GM21717 (cell line): ENCODE data around the gene AGAP2.

Experiments
- ATAC-seq: cut with Tn5 transposase; IDR thresholded peaks from one replicate; pipeline ENCODE4 v1.9.1; 2021; ENCODE audit warnings: mild to moderate bottlenecking, moderate library complexity; ENCODE audit not compliant: unreplicated experiment

Gene AGAP2

DNA sequence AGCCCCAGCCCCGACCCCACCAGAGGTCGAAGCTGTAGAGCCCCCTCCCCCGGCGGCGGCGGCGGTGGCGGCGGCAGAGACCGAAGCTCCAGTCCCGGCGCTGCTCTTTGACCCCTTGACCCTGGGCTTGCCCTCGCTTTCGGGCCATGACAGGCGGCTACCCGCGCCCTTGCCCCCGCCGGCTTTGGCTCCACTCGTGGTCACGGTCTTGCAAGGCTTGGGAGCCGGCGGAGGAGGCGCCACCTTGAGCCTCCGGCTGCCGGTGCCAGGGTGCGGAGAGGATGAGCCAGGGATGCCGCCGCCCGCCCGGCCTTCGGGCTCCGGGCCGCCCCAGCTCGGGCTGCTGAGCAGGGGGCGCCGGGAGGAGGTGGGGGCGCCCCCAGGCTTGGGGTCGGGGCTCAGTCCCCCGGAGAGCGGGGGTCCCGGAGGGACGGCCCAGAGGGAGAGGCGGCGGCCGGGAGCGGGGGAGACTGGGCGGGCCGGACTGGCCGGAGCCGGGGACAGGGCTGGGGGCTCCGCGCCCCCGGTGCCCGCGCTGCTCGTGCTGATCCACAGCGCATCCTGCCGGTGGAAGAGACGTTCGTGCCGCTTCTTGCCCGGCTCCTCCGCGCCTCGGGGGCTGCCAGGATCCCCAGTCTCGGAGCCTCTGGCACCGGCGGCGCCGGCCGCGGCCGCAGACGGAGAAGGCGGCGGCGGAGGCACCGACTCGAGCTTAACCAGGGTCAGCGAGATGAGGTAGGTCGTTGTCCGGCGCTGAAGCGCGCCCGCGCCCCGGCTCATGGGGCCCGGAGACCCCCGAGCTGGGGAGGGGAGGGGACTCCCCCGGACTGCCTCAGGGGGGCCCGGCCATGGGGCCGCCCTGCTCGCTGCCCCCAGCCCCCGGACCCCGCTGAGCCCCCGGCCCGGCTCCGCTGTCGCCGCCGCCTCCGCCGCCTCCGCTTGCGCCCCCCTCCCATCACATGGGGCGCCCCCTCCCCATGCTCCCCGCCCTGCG lies 778 bp downstream of the AGAP2 start:
- ATAC-seq, result no peak

DNA sequence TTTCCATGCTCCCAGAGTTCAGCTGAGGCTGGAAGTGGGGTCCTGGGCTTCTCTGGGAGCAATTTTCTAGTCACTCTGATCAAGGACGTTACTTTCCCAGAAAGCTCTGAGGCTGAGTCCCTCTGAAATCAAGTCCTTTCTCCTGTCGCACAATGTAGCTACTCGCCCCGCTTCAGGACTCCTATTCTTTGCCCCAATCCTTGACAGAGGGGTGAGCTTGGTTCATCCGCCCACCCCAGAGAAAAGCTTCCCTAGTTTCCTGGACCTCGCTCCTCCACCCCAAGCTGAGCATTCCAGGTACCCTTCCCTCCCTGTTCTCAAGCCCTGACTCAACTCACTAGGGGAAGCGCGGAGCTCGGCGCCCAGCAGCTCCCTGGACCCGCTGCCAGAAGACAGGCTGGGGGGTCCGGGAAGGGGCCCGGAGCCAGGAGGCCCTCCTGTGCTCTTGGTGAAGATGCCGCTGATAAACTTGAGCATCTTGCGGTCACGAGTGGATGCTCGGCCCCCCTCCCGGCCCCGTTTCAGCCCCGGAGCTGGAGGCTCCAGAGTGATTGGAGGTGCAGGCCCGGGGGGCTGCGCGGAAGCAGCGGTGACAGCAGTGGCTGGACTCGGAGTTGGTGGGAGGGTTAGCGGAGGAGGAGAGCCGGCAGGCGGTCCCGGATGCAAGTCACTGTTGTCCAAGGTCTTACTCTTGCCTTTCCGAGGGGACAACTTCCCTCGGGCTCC lies 1.6 kb downstream of the AGAP2 start:
- ATAC-seq, result no peak

DNA sequence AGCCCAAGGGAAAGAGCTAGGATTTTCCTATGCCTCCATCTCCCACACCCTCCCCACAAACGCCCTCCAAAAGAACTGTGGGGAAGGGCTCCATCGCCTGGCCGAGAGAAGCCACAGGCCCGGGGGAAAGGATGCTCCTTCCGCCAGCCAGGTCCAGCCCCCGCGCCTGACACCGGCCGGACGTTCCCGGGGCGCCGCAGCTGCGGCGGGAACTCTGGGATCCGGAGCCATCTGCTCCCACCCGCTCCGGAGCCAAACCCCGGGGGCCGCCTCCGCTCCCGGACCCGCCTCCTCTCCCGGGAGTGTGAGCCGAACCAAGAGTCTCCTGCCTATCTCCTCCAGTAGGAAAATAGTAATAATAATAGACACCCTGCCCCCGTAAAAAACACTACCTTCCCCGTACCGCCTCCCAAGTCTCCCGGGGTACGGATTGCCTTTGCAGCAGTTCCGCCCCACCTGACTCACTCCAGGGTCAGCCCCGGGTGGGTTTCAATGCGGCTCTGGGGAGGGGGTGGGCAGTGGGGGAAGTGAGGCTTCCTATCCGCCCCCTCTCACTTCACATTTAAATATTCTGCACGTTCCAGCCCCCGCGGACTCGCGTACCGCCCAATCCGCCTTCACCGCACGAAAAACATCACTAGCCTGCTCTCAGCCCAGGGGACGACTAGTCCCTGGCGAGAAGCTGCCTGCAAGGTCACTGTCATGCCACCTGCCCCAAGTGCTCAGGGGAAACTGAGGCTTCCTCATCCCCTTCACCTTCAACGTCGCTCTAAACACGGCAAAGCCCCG lies 2.4 kb downstream of the AGAP2 start:
- ATAC-seq, result no peak

DNA sequence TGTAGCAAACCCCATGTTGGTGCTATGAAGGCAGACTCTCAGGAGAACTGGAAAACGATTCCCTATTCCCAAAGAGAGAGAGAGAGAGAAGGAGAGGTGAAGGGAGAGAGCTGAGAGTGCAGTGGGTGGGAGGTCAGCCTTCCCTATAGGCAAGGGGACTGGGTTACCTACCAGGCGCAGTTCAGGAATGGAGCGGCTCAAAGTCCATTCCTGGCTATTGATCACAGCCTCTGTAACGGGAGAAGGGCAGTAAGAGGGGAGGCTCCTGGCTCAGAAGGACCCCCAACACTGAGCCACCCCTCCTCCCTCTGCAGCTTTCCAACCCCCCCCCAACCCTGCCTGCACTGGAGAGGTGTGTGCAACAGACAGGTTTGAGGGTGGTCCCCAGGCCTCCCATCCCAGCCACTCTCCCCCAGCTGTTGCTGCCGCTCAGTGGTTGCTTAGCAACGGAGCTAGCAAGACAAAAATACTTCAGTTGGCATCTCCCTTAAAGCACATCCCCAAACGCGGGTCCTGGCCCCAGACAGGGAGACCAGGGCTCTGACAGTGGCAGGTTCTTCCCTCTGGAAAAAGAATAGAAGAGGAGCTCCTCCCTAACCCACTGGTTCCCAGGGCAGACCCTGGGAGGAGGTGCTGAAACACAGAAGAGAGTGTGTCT lies 3.2 kb downstream of the AGAP2 start:
- ATAC-seq, result no peak

DNA sequence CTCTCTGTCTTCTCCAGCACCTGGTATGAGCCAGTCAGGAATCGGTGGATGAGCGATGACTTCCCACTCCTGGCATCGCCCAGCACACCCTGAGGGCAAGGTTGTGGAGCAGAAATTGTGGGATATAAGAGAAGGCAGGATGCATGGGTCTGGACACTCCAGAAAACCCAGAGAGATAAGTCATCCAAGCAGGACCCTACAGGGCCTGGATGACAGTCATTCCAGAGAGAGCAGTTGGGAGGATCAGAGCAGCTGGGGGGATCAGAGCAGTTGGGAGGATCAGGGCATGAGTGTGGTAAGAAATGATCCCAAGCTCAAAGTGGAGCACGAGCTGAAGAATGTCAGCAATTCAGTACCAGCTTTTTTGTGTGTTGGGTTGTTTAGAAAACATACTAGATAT lies 4.0 kb downstream of the AGAP2 start:
- no peak for ATAC-seq

DNA sequence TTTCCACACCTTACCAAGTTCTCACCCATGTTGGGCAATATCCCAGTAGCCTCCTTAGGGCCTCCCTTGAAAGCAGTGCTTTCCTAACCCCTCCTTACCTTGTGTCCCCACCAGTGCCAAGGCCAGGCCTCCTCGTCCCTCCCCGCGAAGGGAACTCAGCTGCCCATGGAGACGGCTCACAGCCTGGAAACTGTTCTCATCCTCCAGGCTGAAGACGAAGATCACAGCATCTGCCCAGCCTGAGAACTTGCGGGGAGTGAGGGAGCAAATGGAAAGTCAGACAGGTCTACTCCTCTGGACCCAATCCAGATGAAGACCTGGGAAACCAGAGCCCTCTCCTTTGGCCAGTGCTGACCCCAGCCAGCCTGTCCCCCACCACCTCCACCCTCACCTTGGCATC lies 4.6 kb downstream of the AGAP2 start:
- ATAC-seq, result no peak

DNA sequence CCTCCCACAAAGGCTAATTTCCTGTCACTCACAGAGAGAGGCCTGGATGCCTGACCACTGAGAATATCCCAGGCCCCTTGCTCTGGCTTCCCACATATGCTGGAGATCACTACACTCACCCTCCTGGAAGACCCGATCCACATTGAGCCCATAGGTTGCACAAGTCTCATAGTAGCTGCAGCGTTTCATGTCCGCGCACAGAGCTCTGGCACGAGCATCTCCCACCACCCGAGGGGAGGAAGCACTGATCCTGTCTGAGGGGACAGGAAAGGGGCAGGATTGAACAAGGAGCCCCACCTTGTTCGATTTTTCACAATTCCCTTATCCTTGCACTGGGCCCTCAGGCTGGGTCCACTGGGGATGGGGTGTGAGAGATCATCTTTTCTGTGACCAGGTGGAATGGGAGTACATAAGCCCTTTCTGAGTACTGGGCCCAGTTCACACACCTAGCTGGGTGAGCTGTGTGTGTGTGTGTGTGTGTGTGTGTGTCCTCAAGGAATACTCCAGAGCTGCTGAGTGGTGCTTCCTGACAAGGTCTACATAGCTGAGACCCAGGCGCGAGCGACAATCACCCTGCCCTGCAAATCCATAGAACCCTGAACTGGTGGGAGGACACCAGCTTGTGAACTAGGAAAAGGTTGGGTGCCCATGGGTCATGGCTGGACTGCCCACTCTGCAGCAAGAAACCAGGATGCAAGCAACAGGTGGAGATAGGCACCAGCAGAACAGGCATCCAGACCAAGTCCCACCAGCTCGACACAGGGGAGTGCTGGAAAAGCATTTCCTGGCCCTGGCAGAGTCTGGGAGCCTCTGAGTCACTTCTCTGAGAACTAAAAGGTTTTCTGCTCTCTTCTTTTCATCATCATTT lies 5.6 kb downstream of the AGAP2 start:
- ATAC-seq, result no peak

DNA sequence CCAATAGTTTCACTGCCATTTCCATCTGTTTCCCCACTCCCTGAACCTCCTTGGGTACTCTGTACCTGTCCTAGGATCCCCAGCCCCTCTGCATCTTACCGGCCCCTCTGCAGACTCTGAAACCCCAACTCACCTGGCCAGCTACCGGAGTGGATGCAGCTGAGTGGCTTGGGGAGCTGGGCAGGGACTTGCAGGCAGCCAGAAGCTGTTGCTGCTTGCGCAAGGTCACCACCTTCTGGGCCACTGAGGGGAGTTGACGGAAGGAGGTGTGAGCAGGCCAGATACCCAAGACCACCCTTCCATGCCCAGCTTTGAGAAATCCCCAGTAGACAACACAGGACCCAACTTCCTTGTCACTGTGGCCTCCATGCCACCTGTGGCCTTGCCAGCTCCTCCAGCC lies 6.3 kb downstream of the AGAP2 start:
- ATAC-seq, result no peak

DNA sequence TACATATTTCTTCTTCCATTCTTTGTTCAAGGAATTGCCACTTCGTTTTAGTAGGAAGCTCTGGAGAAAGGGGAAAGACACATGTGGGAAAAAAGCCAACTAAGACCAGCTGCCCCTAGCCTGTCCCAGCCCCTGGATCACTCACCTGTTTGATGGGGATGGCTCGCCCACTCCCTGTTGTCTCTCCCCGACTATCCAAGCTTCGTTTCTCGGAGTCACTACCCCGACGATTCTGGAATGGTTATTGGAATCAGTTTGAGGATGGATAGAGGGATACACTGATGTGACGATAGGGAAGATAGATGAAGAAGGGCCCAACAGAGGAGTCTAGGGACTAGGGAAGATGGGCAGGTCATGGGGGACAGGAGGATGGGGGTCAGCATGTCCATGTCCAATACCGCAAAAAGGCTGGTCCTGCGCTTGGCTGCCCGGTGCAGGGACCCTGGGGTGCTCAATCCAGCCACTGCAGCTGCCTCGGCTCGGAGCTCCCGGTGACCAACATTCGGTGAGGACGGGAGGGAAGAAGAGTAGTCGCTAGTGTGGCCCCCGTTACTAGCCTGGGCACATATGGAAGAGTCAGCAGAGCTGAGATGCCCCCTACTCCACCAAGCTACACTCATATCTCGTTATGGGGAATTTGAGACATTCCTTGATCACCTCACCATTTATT lies 7.0 kb downstream of the AGAP2 start:
- ATAC-seq, result no peak

DNA sequence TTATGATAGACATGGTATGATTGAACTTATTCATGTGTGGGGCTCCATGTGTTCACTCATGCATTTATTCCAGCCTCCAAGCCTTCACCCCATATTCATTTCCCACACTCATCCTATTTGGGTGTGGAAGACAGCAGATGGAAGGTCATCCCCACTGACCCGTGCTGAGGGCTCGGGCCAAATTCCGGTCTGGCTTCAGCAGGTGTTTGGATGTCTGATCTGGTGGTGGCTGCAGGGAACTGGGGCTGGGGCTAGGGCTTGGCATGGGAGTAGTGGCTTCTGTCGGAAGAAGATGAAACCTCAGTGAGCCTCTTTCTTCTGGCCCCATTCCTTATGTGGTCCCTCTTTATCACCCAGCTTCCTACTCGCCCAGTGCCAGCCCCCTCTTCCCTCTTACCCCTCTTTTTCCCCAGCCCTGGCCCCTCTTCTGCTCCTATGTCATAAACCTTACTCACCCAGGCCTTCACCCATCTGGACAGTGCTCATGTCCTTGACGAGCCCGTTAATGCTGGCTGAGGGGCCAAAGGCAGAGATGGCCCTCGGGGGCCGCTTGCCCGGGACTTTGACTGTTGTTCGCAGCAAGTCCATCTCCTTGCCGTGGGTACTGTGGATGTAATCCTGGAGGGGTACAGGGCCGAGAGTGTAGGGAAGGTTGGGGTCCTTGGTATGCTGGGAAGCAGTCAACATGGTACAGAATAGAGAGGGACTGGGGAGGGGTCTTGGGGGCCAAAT lies 8.0 kb downstream of the AGAP2 start:
- no peak for ATAC-seq

DNA sequence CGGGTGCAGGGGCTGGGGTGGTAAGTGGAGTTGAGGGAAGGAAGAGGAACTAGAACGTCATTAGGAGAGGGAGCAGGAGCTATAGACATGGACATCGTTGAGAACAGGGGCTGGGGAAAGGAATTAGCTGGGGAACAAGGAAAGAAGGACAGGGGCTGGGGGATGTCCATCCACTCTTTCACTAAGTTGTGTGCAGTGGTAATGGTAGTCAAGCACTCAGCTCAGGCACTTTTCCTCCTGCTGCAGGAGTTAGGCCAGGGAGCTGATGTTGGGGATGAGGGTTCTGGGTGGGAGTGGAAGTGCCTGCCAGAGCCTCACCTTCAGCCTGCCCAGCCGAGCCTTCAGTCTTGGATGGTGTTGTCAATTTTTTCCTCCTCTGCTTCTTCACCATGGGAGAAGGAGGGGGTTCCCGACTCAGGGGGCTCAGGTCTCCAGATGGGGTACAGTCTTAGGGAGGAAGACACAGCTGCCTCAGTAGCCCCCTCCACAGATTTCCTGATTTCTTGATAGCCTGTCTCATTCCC lies 9.2 kb downstream of the AGAP2 start:
- no peak for ATAC-seq

DNA sequence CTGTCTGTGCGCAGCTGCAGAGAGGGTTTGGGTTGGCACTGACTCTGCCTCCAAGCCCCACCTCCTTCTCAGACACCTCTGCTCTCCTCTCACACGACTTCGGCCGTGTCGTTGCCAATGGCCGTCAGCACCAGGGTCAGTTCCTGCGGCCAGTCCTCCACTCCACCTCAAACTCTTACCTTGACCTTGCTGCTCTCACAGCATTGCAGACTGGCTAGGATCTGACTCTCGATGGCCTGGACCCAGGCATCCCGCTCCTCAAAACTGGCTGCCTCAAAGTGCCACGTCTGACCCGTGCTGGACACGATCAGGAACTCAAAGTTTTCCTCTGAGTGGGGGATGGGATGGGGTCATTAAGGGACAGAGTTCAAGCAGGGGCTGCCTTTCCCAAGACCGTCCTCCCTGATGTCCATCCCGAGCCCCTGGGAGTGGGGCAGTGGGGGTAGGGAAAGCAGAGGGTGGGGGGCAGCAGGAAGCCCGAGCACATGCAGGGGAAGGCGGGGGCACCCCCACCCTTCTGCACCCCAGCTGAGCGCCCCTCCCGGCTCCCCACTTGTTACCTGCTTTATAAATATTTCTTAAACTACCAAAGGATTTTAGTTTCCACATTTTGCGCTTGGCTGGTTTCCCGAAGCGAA lies 10.7 kb downstream of the AGAP2 start:
- ATAC-seq, result no peak

DNA sequence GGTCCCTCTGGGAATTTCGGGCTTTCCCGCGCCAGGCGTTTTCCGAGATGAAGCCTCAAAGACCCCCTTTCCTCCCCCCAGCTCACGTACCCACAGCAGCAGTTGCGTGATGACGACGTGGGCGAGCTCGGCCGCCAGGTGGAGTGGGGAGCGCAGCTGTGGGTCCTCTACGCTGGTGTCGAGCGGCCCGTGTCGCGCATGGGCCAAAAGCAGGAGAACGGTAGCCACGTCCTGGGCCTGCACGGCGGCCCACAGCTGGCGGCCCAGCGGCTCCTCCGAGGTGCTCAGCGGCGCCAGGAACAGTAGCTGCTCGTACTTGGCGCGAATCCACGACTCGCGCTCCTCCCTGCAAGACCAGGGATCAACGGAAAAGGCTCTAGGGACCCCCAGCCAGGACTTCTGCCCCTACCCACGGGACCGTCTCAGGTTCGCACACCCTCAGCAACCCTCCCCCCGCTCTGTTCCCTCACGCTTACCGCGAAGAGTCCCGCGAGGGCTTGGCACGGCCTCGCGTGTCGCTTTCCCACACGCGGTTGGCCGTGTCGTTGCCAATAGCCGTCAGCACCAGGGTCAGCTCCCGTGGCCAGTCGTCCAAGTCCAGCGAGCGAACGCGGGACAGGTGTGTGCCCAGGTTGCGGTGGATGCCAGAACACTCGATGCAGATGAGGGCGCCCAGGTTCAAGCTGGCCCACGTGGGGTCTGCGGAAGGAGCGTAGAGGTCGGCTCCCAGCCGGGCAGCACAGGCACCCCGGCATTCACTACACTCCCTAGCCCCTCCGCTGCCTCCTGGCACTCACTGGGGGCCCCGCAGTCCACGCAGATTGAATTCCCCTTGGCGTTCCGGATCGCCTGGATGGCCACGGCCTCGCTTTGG lies 11.4 kb downstream of the AGAP2 start:
- no peak for ATAC-seq

DNA sequence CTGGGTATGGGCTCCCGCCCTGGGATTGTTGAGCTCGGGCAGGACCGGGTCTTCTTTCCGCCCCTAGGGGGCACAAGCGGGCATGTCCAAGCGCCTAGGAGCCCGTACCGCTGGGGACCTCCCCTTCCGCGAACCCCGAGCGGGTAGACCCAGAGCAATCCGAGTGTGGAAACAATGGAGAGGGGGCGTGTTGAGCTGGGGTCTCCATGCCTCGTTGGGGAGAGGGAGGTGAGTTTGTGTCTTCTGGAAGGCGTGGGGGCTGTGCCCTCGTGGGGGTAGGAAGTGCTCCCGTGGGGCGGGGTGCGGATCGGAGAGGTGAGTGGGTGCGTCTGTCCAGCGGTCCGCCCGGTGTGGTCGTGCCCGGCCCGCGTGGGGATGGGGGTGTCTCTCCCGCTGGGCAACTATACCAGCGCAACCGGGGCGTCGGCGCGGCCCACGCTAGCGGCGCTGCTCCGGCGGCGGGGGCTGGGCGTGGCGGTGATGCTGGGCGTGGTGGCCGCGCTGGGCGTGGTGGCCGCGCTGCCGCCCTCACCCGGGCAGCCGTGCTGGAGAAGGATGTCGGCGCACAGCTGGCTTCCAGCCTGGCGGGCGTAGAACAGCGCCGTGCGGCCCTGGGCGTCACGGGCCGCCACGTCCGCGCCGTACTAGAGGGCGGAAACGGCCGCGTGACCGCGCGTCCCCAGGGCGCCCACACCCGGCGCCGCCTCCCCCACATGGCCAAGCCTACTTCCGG lies 12.2 kb downstream of the AGAP2 start:
- no peak for ATAC-seq

DNA sequence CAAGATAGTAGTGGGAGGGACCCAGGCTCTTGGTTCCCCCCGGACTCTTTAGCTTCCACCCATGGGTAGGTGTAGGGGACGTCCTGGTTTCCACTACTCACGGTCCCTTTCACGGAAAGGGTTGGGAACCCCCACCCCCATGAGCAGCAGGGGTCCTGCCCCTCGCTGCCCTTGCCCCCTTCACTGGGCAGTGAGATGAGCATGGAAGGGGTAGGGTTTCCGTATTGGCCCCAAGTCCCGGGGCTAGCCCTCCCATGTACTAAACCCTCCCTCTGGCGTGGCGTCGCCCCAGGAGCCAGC lies 12.7 kb downstream of the AGAP2 start:
- ATAC-seq, result no peak

DNA sequence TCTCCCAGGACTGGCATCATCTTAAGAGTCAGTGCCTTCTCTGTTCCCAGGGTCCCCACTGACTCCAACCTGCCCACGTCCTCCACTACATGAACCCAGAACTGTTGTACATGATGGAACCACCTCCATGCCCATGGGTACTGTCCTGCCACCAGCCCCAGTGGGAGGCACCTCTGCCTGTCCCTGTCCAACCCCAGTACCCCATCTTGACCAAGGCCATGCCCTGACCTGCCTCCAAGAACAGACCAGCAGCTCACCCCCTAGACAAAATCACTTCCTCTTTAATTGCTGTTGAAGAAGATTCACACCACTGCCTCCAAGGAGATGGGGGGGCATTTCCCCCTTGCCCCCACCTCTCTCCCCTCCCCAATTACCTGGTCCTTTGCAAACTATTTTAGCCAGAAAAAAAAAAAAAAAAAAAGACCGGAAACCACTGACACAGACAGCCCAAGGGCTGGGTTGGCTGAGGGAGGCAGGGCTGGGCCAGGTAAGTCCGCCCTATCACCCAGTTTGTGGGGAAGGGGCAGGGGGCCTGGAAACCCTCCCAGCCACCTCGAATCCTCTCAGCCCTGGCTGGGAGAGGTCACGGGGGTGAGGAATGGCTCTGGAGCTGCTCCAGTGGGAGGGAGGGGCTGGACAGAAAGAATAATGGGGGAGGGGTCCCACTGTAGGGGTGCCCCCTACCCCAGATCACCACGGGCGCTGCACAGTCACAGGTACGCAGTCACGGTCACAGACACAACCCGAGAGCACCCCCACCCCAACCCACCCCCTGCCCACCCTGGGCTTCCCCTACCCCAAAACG lies 13.4 kb downstream of the AGAP2 start:
- no peak for ATAC-seq
